GM23338 (cell line): ENCODE measurements around the gene CDC25C. TPM values are rescaled to one million over a fixed set of nuclear protein-coding genes. Genes with fewer than 3 reads are reported as not detected.

Experiments
- ATAC-seq: fragments of 200-7000 bp; cut with Tn5 transposase; 3 replicates; pipeline ENCODE4 v1.9.1; 2020
- DNase-seq: peaks from one replicate; pipeline ENCODE4 v3.0.0-alpha.2; 2015; ENCODE audit warnings: low spot score
- H2AFZ ChIP-seq: fragments of 200-600 bp; sonication (generic); 2 replicates; pipeline ENCODE4 v1.8.0; 2016; ENCODE audit warnings: antibody characterized with exemption, mild to moderate bottlenecking, moderate library complexity
- H3F3A ChIP-seq: fragments of 200-600 bp; sonication (generic); replicated peaks from 2 replicates; pipeline ENCODE4 v1.8.0; 2017; ENCODE audit warnings: antibody characterized with exemption, mixed run types, low read depth
- H3K27ac ChIP-seq: fragments of 200-600 bp; sonication (generic); 2 replicates; pipeline ENCODE4 v1.6.1; 2016; ENCODE audit warnings: low read depth
- H3K27me3 ChIP-seq: fragments of 200-600 bp; sonication (generic); 2 replicates; pipeline ENCODE4 v1.8.0; 2016; ENCODE audit warnings: mild to moderate bottlenecking, mixed run types, moderate library complexity; ENCODE audit not compliant: insufficient read depth
- H3K36me3 ChIP-seq: fragments of 200-600 bp; sonication (generic); 2 replicates; pipeline ENCODE4 v1.8.0; 2016; ENCODE audit warnings: mild to moderate bottlenecking; ENCODE audit not compliant: insufficient read depth
- H3K4me1 ChIP-seq: fragments of 200-600 bp; sonication (generic); 2 replicates; pipeline ENCODE4 v1.8.0; 2016; ENCODE audit warnings: mild to moderate bottlenecking, moderate library complexity; ENCODE audit not compliant: insufficient read depth
- H3K4me2 ChIP-seq: fragments of 200-600 bp; sonication (generic); 2 replicates; pipeline ENCODE4 v1.7.1; 2017; ENCODE audit warnings: mixed run types
- H3K4me3 ChIP-seq: fragments of 200-600 bp; sonication (generic); 2 replicates; pipeline ENCODE4 v1.6.1; 2016; ENCODE audit warnings: mixed run types
- H3K79me2 ChIP-seq: fragments of 200-600 bp; sonication (generic); replicated peaks from 2 replicates; pipeline ENCODE4 v1.8.0; 2017; ENCODE audit warnings: mild to moderate bottlenecking; ENCODE audit not compliant: insufficient read depth
- H3K9me2 ChIP-seq: fragments of 200-600 bp; sonication (generic); 2 replicates; pipeline ENCODE4 v1.8.0; 2017; ENCODE audit not compliant: insufficient read depth
- H4K20me1 ChIP-seq: fragments of 200-600 bp; sonication (generic); replicated peaks from 2 replicates; pipeline ENCODE4 v1.8.0; 2017; ENCODE audit warnings: mild to moderate bottlenecking; ENCODE audit not compliant: insufficient read depth
- H3K27ac Mint-ChIP-seq: 2 replicates; pipeline ENCODE4 v1.8.0; 2020; ENCODE audit warnings: inconsistent platforms, mild to moderate bottlenecking, moderate library complexity, mixed read lengths
- H3K27me3 Mint-ChIP-seq: 3 replicates; pipeline ENCODE4 v1.8.0; 2022; ENCODE audit warnings: low read depth, mild to moderate bottlenecking, moderate library complexity, mixed read lengths, inconsistent platforms; ENCODE audit not compliant: insufficient read depth, poor library complexity
- H3K36me3 Mint-ChIP-seq: 3 replicates; pipeline ENCODE4 v1.8.0; 2021; ENCODE audit warnings: low read depth, mild to moderate bottlenecking, inconsistent platforms, moderate library complexity, mixed read lengths
- H3K4me1 Mint-ChIP-seq: 3 replicates; pipeline ENCODE4 v1.8.0; 2020; ENCODE audit warnings: mild to moderate bottlenecking, inconsistent platforms, mixed read lengths
- H3K4me3 Mint-ChIP-seq: 3 replicates; pipeline ENCODE4 v1.8.0; 2021; ENCODE audit warnings: moderate library complexity, mild to moderate bottlenecking, inconsistent platforms, mixed read lengths
- H3K9me3 Mint-ChIP-seq: 3 replicates; pipeline ENCODE4 v1.8.0; 2020; ENCODE audit warnings: moderate library complexity, mild to moderate bottlenecking, inconsistent platforms, mixed read lengths
- CTCF ChIP-seq, 2 experiments: fragments of 200-600 bp in 1 of 2; sonication (generic) in 1 of 2; conservative IDR thresholded peaks; 2 replicates each; pipeline versions ENCODE4 v1.5.1 to v1.6.1; 2016 to 2017; ENCODE audit warnings: antibody characterized with exemption in 2 of 2, low read depth in 2 of 2, mild to moderate bottlenecking in 2 of 2, moderate library complexity in 1 of 2
- JUNB ChIP-seq: IDR thresholded peaks from one replicate; pipeline ENCODE4 v1.6.1; 2016; ENCODE audit warnings: antibody characterized with exemption; ENCODE audit not compliant: unreplicated experiment
- NANOG ChIP-seq: IDR thresholded peaks from 2 replicates; pipeline ENCODE4 v1.6.1; 2016; ENCODE audit warnings: antibody characterized with exemption, borderline replicate concordance
- POLR2AphosphoS5 ChIP-seq: IDR thresholded peaks from 2 replicates; pipeline ENCODE4 v1.6.1; 2016; ENCODE audit warnings: antibody characterized with exemption, low read depth
- REST ChIP-seq: IDR thresholded peaks from one replicate; pipeline ENCODE4 v1.6.1; 2018; ENCODE audit warnings: antibody characterized with exemption; ENCODE audit not compliant: unreplicated experiment
- STAT1 ChIP-seq: IDR thresholded peaks from one replicate; pipeline ENCODE4 v1.6.1; 2016; ENCODE audit warnings: antibody characterized with exemption; ENCODE audit not compliant: unreplicated experiment
- ZNF114 ChIP-seq: fragments of 250-450 bp; sonication (Bioruptor Pico); IDR thresholded peaks from 2 replicates; pipeline ENCODE4 v1.5.0; 2020; ENCODE audit warnings: mild to moderate bottlenecking, moderate library complexity
- ZNF331 ChIP-seq: fragments of 250-450 bp; sonication (Bioruptor Pico); IDR thresholded peaks from 2 replicates; pipeline ENCODE4 v1.5.0; 2020; ENCODE audit warnings: low read depth, mild to moderate bottlenecking, moderate library complexity
- polyA plus RNA-seq: library from polyadenylated mRNA; unstranded; fragments of >200 nt; fragmentation: Nextera tagmentation; extraction: Ambion mirVana; gene quantifications from 2 replicates; pipeline ENCODE4 v1.2.1, GENCODE V29; 2016
- total RNA-seq: library from RNA; depleted of rRNA; stranded (reverse); fragments of >200 nt; shearing (Covaris generic); gene quantifications from 2 replicates; pipeline ENCODE4 v1.2.3, GENCODE V29; 2014

The CDC25C gene
- total and polyA plus RNA-seq, 2 experiments from 2014 or later = 20.9 to 25.6 TPM

- no peak for TF ChIP-seq REST
Measured at GRCh38 chr5:138287246-138287645, 44.4 kb downstream of the CDC25C start (continued).

- no peak overlapping the region for H3K4me3 Mint-ChIP-seq
Measured at GRCh38 chr5:138282920-138283742, 48.5 kb downstream of the CDC25C start.

More at GRCh38 chr5:138282920-138283742, 48.5 kb downstream of the CDC25C start:
- H3K27ac Mint-ChIP-seq = no peak overlapping the region
- H3K4me3 ChIP-seq = no peak overlapping the region
- H3K4me2 ChIP-seq = no peak overlapping the region
- H3K27ac ChIP-seq = no peak overlapping the region
- peaks cover 14% of the 10 kb centered on the region; the same call in 1 of the 2 replicates for H3K36me3 ChIP-seq
- H4K20me1 ChIP-seq = no peaks in the 10 kb centered on the region; the same call in 1 of the 2 replicates
- no peaks in the 10 kb centered on the region for H3K4me1 Mint-ChIP-seq
- H2AFZ ChIP-seq = no peak overlapping the region
- ATAC-seq (peak; percentile 98), DNase-seq (peak; percentile 73)
- H3K9me2 ChIP-seq = no peaks in the 10 kb centered on the region
- no peaks in the 10 kb centered on the region for H3K27me3 ChIP-seq
- H3K4me1 ChIP-seq = no peaks in the 10 kb centered on the region
- no peaks in the 10 kb centered on the region for H3K9me3 Mint-ChIP-seq
- H3F3A ChIP-seq = no peaks in the 10 kb centered on the region
- no peaks in the 10 kb centered on the region for H3K79me2 ChIP-seq
- H3K27me3 Mint-ChIP-seq = peaks cover 4% of the 10 kb centered on the region
- TF ChIP-seq CTCF (conservative IDR thresholded peaks at IDR 0.05; ENCODE audit: low read depth in 2 of 2) (peak; percentile 60 to 83), JUNB (no peak), STAT1 (no peak), ZNF331 (CRISPR knock-in tag) (no peak), POLR2AphosphoS5 (no peak), NANOG (no peak), ZNF114 (CRISPR knock-in tag) (no peak)
- H3K36me3 Mint-ChIP-seq = 0 out of 3 replicates have a peak, but pooled peaks cover 3% of the 10 kb centered on the region
